Measurements from ENCODE around the gene FETUB.

GRCh38 chr3:186592682-186593081 lies 47.5 kb upstream of the FETUB start:
- TF ChIP-seq, protein P1, sequence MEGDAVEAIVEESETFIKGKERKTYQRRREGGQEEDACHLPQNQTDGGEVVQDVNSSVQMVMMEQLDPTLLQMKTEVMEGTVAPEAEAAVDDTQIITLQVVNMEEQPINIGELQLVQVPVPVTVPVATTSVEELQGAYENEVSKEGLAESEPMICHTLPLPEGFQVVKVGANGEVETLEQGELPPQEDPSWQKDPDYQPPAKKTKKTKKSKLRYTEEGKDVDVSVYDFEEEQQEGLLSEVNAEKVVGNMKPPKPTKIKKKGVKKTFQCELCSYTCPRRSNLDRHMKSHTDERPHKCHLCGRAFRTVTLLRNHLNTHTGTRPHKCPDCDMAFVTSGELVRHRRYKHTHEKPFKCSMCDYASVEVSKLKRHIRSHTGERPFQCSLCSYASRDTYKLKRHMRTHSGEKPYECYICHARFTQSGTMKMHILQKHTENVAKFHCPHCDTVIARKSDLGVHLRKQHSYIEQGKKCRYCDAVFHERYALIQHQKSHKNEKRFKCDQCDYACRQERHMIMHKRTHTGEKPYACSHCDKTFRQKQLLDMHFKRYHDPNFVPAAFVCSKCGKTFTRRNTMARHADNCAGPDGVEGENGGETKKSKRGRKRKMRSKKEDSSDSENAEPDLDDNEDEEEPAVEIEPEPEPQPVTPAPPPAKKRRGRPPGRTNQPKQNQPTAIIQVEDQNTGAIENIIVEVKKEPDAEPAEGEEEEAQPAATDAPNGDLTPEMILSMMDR (IDR thresholded peaks at IDR 0.05): no peak
- no peak for TF ChIP-seq POLR2A (IDR thresholded peaks at IDR 0.05)
- no peak for TF ChIP-seq POLR2AphosphoS5 (IDR thresholded peaks at IDR 0.05)
